GM10266 (cell line): ENCODE results near the gene OTP.

Experiments used
- DNase-seq: peaks from one replicate; pipeline ENCODE4 v3.0.0; 2012; ENCODE audit errors: extremely low spot score
- CTCF ChIP-seq: IDR thresholded peaks from 2 replicates; pipeline ENCODE4 v1.5.1; 2012; ENCODE audit warnings: mild to moderate bottlenecking, low read depth; ENCODE audit not compliant: control insufficient read depth, insufficient read depth; ENCODE audit errors: missing control alignments

The OTP gene

GRCh38 chr5:77658662-77659061 is 20.1 kb upstream of the OTP start:
- no peak for DNase-seq
- TF ChIP-seq CTCF, result no peak

GRCh38 chr5:77651343-77651742 is 12.8 kb upstream of the OTP start:
- DNase-seq, result no peak
- no peak for TF ChIP-seq CTCF

GRCh38 chr5:77650686-77651085 is 12.2 kb upstream of the OTP start:
- no peak for TF ChIP-seq CTCF
- DNase-seq, result no peak

- no peak for TF ChIP-seq CTCF
- no peak for DNase-seq
Observed at GRCh38 chr5:77649776-77650175, 11.3 kb upstream of the OTP start.

- no peak for DNase-seq
- TF ChIP-seq CTCF, result no peak
Observed at GRCh38 chr5:77645995-77646639, 7.6 kb upstream of the OTP start.

- peak; percentile 91 for DNase-seq
- TF ChIP-seq CTCF, result peak; percentile 70
Observed at GRCh38 chr5:77645158-77645994, 6.9 kb upstream of the OTP start.
